Esophagus muscularis mucosa (tissue), 3 donors: ENCODE measurements around the gene SMIM28.

Experiments used
- POLR2A ChIP-seq: fragments of 450-650 bp; IDR thresholded peaks from one replicate; pipeline ENCODE4 v1.6.1; 2017; ENCODE audit warnings: antibody characterized with exemption, moderate library complexity, mild to moderate bottlenecking, low read depth
- POLR2AphosphoS5 ChIP-seq, 2 donors: sonication (generic); formaldehyde crosslinking; IDR thresholded peaks; one replicate each; pipeline ENCODE4 v1.6.1; 2017; ENCODE audit warnings: antibody characterized with exemption in 2 of 2
- TF ChIP-seq, protein P1 (sequence below), 3 experiments: fragments of 200-600 bp in 2 of 3; fragments of 450-650 bp in 1 of 3; sonication (generic) in 2 of 3; IDR thresholded peaks; one replicate each; pipeline ENCODE4 v1.5.1; 2017 to 2019; ENCODE audit warnings: antibody characterized with exemption in 3 of 3, mild to moderate bottlenecking in 2 of 3, moderate library complexity in 1 of 3

DNA sequence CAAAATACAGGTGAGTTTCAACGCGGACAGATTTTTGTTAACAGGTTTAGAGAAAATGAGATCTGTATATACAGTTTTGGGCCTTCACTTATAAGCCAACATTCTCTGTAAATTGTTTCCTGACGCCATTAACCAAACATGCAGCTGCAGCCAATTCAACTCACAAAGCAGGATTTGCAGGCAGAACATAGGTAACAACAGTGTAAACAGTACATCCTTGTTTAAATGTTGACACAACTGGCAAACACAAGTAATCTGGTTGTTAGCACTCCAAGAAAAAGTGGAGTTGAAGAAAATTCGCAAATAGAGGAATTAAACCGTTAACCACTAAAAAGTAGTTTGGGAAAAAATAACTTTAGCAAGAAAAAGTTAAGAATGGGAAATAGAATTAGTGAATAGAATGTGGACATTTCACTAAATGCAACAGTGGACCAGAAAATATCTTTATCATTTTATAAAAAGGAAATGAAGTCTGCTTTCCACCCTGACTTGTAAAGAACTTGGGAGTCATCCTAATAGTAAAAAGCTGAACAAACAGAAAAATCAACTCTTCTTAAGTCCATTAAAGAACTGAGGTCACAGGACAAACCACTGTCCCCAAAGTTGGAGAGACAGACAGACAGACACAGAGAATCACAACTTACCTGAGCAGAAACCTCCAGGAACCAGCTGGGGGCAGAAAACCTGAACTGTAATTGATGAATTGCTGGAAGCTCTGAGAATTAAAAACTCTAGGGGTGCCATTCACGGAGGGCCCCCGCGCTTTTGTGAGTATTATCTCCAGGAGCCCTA is 10.1 kb downstream of the SMIM28 start:
- TF ChIP-seq, protein P1, sequence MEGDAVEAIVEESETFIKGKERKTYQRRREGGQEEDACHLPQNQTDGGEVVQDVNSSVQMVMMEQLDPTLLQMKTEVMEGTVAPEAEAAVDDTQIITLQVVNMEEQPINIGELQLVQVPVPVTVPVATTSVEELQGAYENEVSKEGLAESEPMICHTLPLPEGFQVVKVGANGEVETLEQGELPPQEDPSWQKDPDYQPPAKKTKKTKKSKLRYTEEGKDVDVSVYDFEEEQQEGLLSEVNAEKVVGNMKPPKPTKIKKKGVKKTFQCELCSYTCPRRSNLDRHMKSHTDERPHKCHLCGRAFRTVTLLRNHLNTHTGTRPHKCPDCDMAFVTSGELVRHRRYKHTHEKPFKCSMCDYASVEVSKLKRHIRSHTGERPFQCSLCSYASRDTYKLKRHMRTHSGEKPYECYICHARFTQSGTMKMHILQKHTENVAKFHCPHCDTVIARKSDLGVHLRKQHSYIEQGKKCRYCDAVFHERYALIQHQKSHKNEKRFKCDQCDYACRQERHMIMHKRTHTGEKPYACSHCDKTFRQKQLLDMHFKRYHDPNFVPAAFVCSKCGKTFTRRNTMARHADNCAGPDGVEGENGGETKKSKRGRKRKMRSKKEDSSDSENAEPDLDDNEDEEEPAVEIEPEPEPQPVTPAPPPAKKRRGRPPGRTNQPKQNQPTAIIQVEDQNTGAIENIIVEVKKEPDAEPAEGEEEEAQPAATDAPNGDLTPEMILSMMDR (IDR thresholded peaks at IDR 0.05), result no peak
- TF ChIP-seq POLR2AphosphoS5 (IDR thresholded peaks at IDR 0.05) (no peak), POLR2A (no peak)
